HL-60/S4 treated with retinoic acid at 250 ng/mL for 4 days and 3 days (cell line): ENCODE data around the gene IL22RA1.

ENCODE experiments used
- in situ Hi-C: fragments of 300-500 bp; cut with MboI; formaldehyde crosslinking; loops from 2 replicates; pipeline ENCODE4 v1.7.0; 2022; ENCODE audit warnings: low sequenced_read_pairs

IL22RA1 gene

DNA sequence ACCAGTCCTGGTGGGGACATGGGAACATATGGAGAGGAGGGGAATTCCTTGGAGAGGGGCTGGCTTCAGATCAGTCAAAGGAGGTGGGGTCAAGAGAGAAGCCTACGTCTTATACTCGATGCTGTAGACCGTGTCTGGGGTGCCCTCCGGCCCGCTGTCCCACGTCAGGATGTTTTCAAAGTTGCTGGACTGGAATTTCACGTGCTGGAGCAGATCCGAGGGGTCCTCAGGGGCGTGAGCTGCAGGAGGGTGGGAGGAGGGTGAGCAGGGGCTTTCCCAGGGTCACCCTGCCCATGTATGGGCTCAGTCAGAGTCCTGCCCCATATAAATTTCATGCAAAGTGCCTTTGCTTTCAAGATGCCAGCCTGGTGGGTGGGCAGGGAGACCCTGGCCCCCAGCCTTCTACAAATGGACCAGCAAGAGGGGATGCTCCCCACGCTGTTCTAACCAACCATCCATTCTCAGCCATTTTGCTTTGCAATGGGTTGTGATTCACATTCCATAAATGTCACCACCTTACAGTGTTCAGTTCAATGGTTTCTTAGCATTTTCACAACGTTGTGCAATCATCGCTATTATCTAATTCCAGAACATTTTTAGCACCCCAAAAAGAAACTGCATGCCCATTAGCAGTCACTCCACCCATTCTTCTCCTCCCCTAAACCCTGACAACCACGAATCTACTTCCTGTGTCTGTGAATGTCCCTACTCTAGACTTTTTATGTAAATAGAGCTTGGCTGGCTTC is 4.3 kb downstream of the IL22RA1 start:
- in situ Hi-C loops, result no loop called here

- in situ Hi-C loops, result no loop called here
Measured at GRCh38 chr1:24136956-24137539, 5.9 kb downstream of the IL22RA1 start.

DNA sequence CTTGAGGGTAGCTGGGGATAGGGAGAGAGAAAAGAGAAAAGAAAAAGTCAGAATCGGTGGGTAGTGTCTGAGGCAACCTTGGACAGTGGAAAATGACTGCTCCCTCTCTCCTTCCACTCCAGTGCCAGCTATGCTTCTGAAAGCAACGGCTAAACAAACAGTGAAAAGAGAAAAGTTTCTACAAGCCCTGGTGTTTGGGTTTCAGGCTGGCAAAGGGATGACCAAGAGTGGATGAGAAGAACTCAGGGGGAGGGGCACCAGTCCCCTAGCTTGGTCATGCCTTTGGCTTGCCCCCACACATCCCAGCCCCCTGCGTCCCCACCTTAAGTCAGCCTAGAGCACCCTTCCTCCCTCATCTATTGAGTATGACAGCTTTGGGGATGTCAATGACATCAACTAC is 8.6 kb downstream of the IL22RA1 start:
- in situ Hi-C loops, result no loop called here

- in situ Hi-C loops, result no loop called here
Measured at GRCh38 chr1:24133819-24134218, 9.1 kb downstream of the IL22RA1 start.

GRCh38 chr1:24130385-24130784 is 12.6 kb downstream of the IL22RA1 start:
- in situ Hi-C loops, result no loop called here

GRCh38 chr1:24127801-24128363 is 15.1 kb downstream of the IL22RA1 start:
- in situ Hi-C loops, result no loop called here

DNA sequence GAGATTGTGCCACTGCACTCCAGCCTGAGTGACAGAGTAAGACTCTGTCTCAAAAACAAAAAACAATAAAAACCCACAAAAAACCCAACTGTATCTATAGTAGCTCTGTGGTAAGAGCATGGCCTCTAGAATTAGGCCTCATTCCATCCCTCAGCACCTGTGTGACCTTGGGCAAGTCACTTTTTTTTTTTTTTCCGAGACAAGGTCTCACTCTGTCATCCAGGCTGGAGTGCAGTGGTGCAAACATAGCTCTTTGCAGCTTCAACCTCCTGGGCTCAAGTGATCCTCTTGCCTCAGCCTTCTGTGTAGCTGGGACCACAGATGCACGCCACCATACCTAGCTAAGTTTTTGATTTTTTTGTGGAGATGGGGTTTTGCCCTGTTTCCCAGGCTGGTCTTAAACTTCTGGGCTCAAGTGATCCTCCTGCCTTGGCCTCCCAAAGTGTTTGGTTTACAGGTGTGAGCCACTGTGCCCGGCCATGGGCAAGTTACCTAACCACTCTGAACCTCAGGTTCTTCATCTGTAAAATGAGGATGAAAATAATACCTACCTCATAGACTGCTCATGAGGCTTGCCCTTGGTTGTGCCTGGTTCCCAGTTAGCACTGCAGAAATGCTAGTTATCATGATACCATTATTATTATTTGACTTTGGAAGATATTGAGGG is 15.7 kb downstream of the IL22RA1 start:
- in situ Hi-C loops, result no loop called here

DNA sequence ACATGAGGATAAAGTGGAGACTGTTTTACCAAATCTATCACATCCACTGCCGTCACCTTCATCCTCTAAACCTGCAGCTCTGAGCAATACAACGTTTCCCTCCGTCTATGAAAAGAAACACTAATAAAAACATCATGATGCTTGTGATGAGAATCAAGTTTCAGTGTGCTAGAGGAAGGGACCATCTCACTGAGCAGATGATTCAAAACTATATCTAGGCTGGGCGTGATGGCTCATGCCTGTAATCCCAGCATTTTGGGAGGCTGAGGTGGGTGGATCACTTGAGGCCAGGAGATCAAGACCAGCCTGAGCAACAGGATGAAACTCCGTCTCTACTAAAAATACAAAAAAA is 16.3 kb downstream of the IL22RA1 start:
- in situ Hi-C loops, result no loop called here

DNA sequence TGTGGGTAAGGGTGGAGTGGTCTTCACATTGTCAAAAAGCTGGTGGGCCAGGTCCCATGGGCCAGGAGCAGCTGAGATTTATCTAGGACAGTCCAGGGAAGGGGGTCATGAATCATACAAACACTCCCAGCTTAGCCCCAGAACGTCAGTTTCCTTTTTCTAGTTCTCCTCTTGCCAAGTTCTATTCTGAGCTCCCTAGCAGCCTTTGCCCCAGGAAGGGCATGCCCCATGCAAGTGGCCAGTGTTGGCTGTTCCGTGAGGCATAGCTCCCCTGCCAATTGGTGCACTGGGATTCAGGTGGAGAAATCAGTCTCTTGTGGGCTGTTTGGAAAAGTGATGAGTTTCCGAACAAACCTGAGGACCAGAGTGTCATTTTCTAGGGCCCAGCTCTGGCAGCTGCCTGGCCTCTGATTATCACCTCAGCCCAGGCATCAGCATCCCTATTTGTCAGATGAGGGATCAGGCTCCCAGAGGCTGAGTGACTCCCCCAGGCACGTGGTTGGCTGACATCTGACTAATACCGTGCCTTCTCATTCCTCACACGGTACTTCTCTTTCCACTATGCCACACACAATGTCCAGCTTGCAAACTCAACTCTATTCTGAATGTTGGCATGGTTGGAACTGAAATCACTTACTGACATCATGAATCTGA is 16.8 kb downstream of the IL22RA1 start:
- in situ Hi-C loops, result no loop called here

DNA sequence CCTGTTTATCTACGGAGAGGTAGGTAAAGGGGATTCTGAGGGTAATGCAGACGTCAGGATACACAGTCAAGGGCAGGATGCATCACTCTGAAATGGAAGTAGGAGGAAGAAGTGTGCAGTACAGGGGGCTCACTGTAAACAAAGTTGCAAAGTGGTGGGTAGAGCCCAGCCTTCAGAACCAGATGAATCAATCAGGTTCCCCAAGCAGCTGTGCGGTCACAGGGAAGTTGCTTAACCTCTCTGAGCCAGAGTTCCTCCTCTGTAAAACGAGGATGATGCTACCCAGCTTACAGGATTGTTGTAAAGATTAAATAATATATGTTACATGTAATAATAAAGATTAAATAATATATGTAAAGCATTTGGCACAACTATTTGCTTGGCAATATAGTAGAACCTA is 17.5 kb downstream of the IL22RA1 start:
- in situ Hi-C loops, result no loop called here

DNA sequence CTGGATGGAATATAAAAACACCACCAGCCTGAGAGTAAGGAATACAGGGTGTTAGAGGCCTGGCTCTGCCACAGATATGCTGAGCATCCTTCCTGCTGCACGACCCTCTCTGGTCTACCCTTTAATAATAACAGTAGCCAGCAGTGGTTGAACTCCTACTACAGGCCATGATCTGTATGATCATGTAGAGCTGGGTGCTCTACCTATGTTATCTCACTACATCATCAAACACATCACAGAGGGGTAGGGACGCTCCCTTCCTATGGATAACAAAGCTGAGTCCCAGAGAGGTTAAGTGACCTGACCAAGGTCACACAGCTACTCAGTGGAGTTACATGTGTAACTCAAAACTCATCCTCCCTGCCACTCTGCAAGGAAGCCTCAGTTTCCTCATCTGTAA is 18.0 kb downstream of the IL22RA1 start:
- in situ Hi-C loops, result no loop called here

- in situ Hi-C loops, result no loop called here
Measured at GRCh38 chr1:24123611-24124010, 19.3 kb downstream of the IL22RA1 start.

DNA sequence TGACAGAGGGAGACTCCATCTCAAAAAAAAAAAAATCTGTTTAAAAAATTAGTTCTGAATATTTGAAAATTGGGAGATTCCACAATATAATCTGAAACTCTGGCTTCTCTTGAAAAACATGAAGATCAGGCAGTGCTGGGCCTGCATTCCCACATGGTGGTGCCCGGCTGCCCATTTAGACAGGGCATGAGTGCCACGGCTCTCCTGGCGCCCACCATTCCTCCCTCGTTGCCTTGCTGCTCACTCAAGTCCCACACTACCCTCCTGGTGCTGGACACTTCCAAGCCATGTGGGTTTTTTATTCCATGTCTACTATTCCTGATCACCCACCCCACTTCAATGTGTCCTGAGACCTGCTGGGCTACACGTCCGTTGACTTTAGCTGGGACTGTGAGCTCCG is 20.2 kb downstream of the IL22RA1 start:
- in situ Hi-C loops, result no loop called here

- in situ Hi-C loops, result no loop called here
Measured at GRCh38 chr1:24121406-24121805, 21.5 kb downstream of the IL22RA1 start.

GRCh38 chr1:24120965-24121364 is 22.0 kb downstream of the IL22RA1 start:
- in situ Hi-C loops, result no loop called here

GRCh38 chr1:24119859-24120756 is 22.8 kb downstream of the IL22RA1 start:
- in situ Hi-C loops, result no loop called here

DNA sequence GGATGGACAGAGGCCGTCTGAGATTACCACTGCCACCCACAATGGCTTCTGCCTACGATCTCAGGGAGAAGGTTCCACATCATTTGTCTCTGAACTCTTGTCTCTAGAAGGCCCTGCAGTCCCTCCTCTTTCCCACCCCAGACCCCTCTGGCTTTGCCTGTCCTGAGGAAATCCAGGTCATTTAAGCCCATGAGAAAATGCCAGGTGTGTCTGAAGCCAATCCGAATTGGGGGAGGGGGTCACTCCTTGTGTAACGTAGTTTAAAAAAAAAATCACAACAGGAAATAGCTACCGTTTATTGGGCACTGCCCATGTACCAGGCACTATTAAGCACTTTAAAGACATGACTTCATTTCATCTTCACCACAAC is 23.5 kb downstream of the IL22RA1 start:
- in situ Hi-C loops, result no loop called here

- in situ Hi-C loops, result no loop called here
Measured at GRCh38 chr1:24118410-24119242, 24.3 kb downstream of the IL22RA1 start.

DNA sequence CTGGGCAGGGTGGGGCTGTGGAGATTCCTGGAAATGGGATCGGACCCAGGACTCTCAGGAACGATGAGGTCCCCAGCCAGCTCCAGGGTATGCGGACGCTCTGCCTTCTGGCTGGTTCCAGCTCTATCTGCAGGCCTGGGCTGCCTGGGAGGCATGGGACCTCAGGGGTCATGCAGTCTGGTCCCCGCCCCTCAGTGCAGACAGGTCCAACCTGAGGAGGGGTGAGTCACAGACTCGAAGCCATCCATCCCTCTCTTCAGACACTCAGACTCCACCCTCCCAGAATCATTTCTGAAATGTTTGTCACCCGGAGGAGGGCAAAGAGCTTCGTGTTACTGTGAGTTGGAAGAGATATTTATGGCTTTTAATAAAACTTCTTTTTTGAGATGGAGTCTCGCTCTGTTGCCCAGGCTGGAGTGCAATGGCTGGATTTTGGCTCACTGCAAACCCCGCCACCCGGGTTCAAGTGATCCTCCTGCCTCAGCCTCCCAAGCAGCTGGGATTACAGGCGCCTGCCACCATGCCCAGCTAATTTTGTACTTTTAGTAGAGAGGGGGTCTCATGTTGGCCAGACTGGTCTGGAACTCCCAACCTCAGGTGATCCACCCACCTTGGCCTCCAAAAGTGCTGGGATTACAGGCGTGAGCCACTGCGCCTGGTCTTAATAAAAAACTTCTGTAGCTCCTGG is 25.1 kb downstream of the IL22RA1 start:
- in situ Hi-C loops, result no loop called here
